ENCODE data around the gene EFNB1. TPM values are rescaled to one million over a fixed set of nuclear protein-coding genes. Genes with fewer than 3 reads are reported as not detected.

Gene EFNB1
- total and polyA plus RNA-seq, 10 donors = 4.8 to 48.7 (median 29.9) TPM

- WGBS, 5 donors = 14 to 36% (median 27%) methylated on average over 9 to 14 of the region's 14 CpGs
- Histone ChIP-seq H3K36me3 (no peaks in the 10 kb centered on the region), H3K27me3 (replicated peaks in 1 of 7) (peaks cover 0 to 12% (median 0%) of the 10 kb centered on the region in 7 donors), H3K27ac (no peak overlapping the region), H3K4me1 (peaks cover 0 to 4% (median 0%) of the 10 kb centered on the region in 6 donors), H3K9me3 (no peaks in the 10 kb centered on the region), H3K4me3 (no peak overlapping the region)
- DNase-seq = no peak
- intact Hi-C loops (cut with DNase I; ENCODE audit: low total_unique reads) = no loop called here
- TF ChIP-seq CTCF (IDR thresholded peaks at IDR 0.05 in 8 of 11, conservative IDR thresholded peaks at IDR 0.05 in 3 of 11) (peak in 8 of 11 experiments; percentile 18 to 60 (median 48)), POLR2A (IDR thresholded peaks at IDR 0.05) (no peak), POLR2AphosphoS5 (IDR thresholded peaks at IDR 0.05) (no peak)
Measured at GRCh38 chrX:68822641-68823410, 6.0 kb upstream of the EFNB1 start.

GRCh38 chrX:68823413-68824151 is 5.2 kb upstream of the EFNB1 start:
- Histone ChIP-seq H3K4me1 (peaks cover 0 to 11% (median 0%) of the 10 kb centered on the region in 6 donors), H3K4me3 (no peak overlapping the region), H3K27ac (no peak overlapping the region), H3K36me3 (no peaks in the 10 kb centered on the region), H3K9me3 (no peaks in the 10 kb centered on the region), H3K27me3 (replicated peaks in 1 of 7) (peaks cover 0 to 12% (median 0%) of the 10 kb centered on the region in 7 donors)
- intact Hi-C loops (cut with DNase I; ENCODE audit: low total_unique reads) = no loop called here
- no peak for TF ChIP-seq POLR2AphosphoS5 (IDR thresholded peaks at IDR 0.05)
- no peak for TF ChIP-seq POLR2A (IDR thresholded peaks at IDR 0.05)
- no peak for TF ChIP-seq CTCF (IDR thresholded peaks at IDR 0.05 in 8 of 11, conservative IDR thresholded peaks at IDR 0.05 in 3 of 11)
- WGBS, 5 donors = 54 to 91% (median 80%) methylated on average over 4 to 10 of the region's 10 CpGs
- no peak for DNase-seq

- no peak overlapping the region for H3K4me3 ChIP-seq
- H3K36me3 ChIP-seq = no peaks in the 10 kb centered on the region
- peaks cover 0 to 15% (median 0%) of the 10 kb centered on the region in 7 donors for H3K27me3 ChIP-seq (replicated peaks in 1 of 7)
- TF ChIP-seq POLR2AphosphoS5 (IDR thresholded peaks at IDR 0.05) (no peak), CTCF (IDR thresholded peaks at IDR 0.05 in 8 of 11, conservative IDR thresholded peaks at IDR 0.05 in 3 of 11) (no peak), POLR2A (IDR thresholded peaks at IDR 0.05) (no peak)
- no peak overlapping the region for H3K27ac ChIP-seq
- DNase-seq = no peak
- intact Hi-C loops (cut with DNase I; ENCODE audit: low total_unique reads) = no loop called here
- H3K4me1 ChIP-seq = peaks cover 0 to 11% (median 0%) of the 10 kb centered on the region in 6 donors
- no peaks in the 10 kb centered on the region for H3K9me3 ChIP-seq
Measured at GRCh38 chrX:68824152-68824433, 4.7 kb upstream of the EFNB1 start.

GRCh38 chrX:68824565-68825125 is 4.2 kb upstream of the EFNB1 start:
- H3K4me3 ChIP-seq = no peak overlapping the region
- 52 to 54% (median 53%) methylated on average over 3 to 5 of the region's 5 CpGs for WGBS, 5 donors
- H3K36me3 ChIP-seq = no peaks in the 10 kb centered on the region
- no peak for TF ChIP-seq CTCF (IDR thresholded peaks at IDR 0.05 in 8 of 11, conservative IDR thresholded peaks at IDR 0.05 in 3 of 11)
- no peak for TF ChIP-seq POLR2A (IDR thresholded peaks at IDR 0.05)
- peaks cover 0 to 15% (median 0%) of the 10 kb centered on the region in 6 donors for H3K4me1 ChIP-seq
- intact Hi-C loops (cut with DNase I; ENCODE audit: low total_unique reads) = loop anchor here (5.0 kb wide), 1 partner anchor 398 kb away; no protein-coding TSS in a partner anchor
- DNase-seq = no peak
- H3K27me3 ChIP-seq (replicated peaks in 1 of 7) = peaks cover 0 to 20% (median 0%) of the 10 kb centered on the region in 7 donors
- no peaks in the 10 kb centered on the region for H3K9me3 ChIP-seq
- H3K27ac ChIP-seq = no peak overlapping the region

All from spleen (tissue), 11 donors.